HUES6 (cell line): ENCODE data around the gene OTOF.
A peak's percentile ranks its signal among the peaks of the same experiment; 100 is the strongest.

Experiments used
- H3K27ac ChIP-seq: 2 replicates; pipeline ENCODE4 v1.7.0; 2013; ENCODE audit warnings: low read depth, mild to moderate bottlenecking, low read length, inconsistent platforms
- H3K27me3 ChIP-seq: 2 replicates; pipeline ENCODE4 v1.6.1; 2013; ENCODE audit warnings: low read length; ENCODE audit not compliant: control insufficient read depth, insufficient read depth
- H3K36me3 ChIP-seq: 2 replicates; pipeline ENCODE4 v1.6.1; 2013; ENCODE audit warnings: low read length; ENCODE audit not compliant: control insufficient read depth, insufficient read depth
- H3K4me1 ChIP-seq: 2 replicates; pipeline ENCODE4 v1.6.1; 2013; ENCODE audit warnings: low read length; ENCODE audit not compliant: control insufficient read depth, insufficient read depth
- H3K4me3 ChIP-seq: 2 replicates; pipeline ENCODE4 v1.5.1; 2013; ENCODE audit warnings: low read depth, low read length
- H3K9ac ChIP-seq: one replicate; pipeline ENCODE4 v1.6.1; 2013; ENCODE audit warnings: mild to moderate bottlenecking, low read length
- H3K9me3 ChIP-seq: 2 replicates; pipeline ENCODE4 v1.6.1; 2013; ENCODE audit warnings: low read depth, low read length; ENCODE audit not compliant: control insufficient read depth, insufficient read depth

The OTOF gene

GRCh38 chr2:26465266-26465925, 12.5 kb downstream of the OTOF start:
- H3K27me3 ChIP-seq, result no peaks in the 10 kb centered on the region
- H3K4me3 ChIP-seq, result no peak overlapping the region
- no peak overlapping the region for H3K9ac ChIP-seq
- H3K27ac ChIP-seq, result no peak overlapping the region
- no peaks in the 10 kb centered on the region for H3K36me3 ChIP-seq
- peaks cover 19% of the 10 kb centered on the region; the same call in 1 of the 2 replicates for H3K4me1 ChIP-seq
- peaks cover 3% of the 10 kb centered on the region; the same call in 1 of the 2 replicates for H3K9me3 ChIP-seq

- Histone ChIP-seq H3K9me3 (peaks cover 3% of the 10 kb centered on the region; the same call in 1 of the 2 replicates), H3K36me3 (no peaks in the 10 kb centered on the region), H3K9ac (no peak overlapping the region), H3K4me3 (no peak overlapping the region), H3K27ac (no peak overlapping the region), H3K27me3 (no peaks in the 10 kb centered on the region), H3K4me1 (peaks cover 19% of the 10 kb centered on the region; the same call in 1 of the 2 replicates)
Measured at GRCh38 chr2:26464390-26465265, 13.3 kb downstream of the OTOF start.

- Histone ChIP-seq H3K9ac (peak overlapping the region; percentile 30), H3K9me3 (no peaks in the 10 kb centered on the region), H3K27ac (peak overlapping the region; percentile 15; the same call in 1 of the 2 replicates), H3K4me3 (no peak overlapping the region), H3K4me1 (peaks cover 19% of the 10 kb centered on the region; the same call in 1 of the 2 replicates), H3K36me3 (no peaks in the 10 kb centered on the region), H3K27me3 (no peaks in the 10 kb centered on the region)
Measured at GRCh38 chr2:26463244-26464192, 14.4 kb downstream of the OTOF start.

GRCh38 chr2:26462511-26463243, 15.2 kb downstream of the OTOF start:
- H3K27me3 ChIP-seq, result no peaks in the 10 kb centered on the region
- peak overlapping the region; percentile 30 for H3K9ac ChIP-seq
- H3K4me1 ChIP-seq, result peaks cover 19% of the 10 kb centered on the region; the same call in 1 of the 2 replicates
- H3K4me3 ChIP-seq, result no peak overlapping the region
- H3K36me3 ChIP-seq, result no peaks in the 10 kb centered on the region
- H3K27ac ChIP-seq, result no peak overlapping the region
- H3K9me3 ChIP-seq, result no peaks in the 10 kb centered on the region

GRCh38 chr2:26462100-26462499, 15.8 kb downstream of the OTOF start:
- no peak overlapping the region for H3K9ac ChIP-seq
- no peaks in the 10 kb centered on the region for H3K27me3 ChIP-seq
- no peak overlapping the region for H3K27ac ChIP-seq
- H3K4me3 ChIP-seq, result no peak overlapping the region
- H3K4me1 ChIP-seq, result peaks cover 21% of the 10 kb centered on the region; the same call in 1 of the 2 replicates
- H3K9me3 ChIP-seq, result no peaks in the 10 kb centered on the region
- no peaks in the 10 kb centered on the region for H3K36me3 ChIP-seq

GRCh38 chr2:26461601-26462023, 16.3 kb downstream of the OTOF start:
- Histone ChIP-seq H3K27ac (no peak overlapping the region), H3K9ac (no peak overlapping the region), H3K27me3 (no peaks in the 10 kb centered on the region), H3K36me3 (no peaks in the 10 kb centered on the region), H3K4me3 (no peak overlapping the region), H3K4me1 (peaks cover 23% of the 10 kb centered on the region; the same call in 1 of the 2 replicates), H3K9me3 (no peaks in the 10 kb centered on the region)

- H3K27me3 ChIP-seq, result no peaks in the 10 kb centered on the region
- peaks cover 23% of the 10 kb centered on the region; the same call in 1 of the 2 replicates for H3K4me1 ChIP-seq
- no peaks in the 10 kb centered on the region for H3K36me3 ChIP-seq
- no peak overlapping the region for H3K4me3 ChIP-seq
- H3K9me3 ChIP-seq, result no peaks in the 10 kb centered on the region
- H3K27ac ChIP-seq, result no peak overlapping the region
- no peak overlapping the region for H3K9ac ChIP-seq
Measured at GRCh38 chr2:26460613-26461031, 17.3 kb downstream of the OTOF start.

GRCh38 chr2:26459991-26460612, 17.8 kb downstream of the OTOF start:
- Histone ChIP-seq H3K9me3 (no peaks in the 10 kb centered on the region), H3K4me1 (peaks cover 23% of the 10 kb centered on the region; the same call in 1 of the 2 replicates), H3K4me3 (no peak overlapping the region)

GRCh38 chr2:26458365-26459042, 19.4 kb downstream of the OTOF start:
- no peak overlapping the region for H3K27ac ChIP-seq
- H3K9me3 ChIP-seq, result no peaks in the 10 kb centered on the region

More at GRCh38 chr2:26459991-26460612, 17.8 kb downstream of the OTOF start:
- no peak overlapping the region for H3K9ac ChIP-seq
- H3K36me3 ChIP-seq, result no peaks in the 10 kb centered on the region
- H3K27ac ChIP-seq, result no peak overlapping the region
- H3K27me3 ChIP-seq, result no peaks in the 10 kb centered on the region

More at GRCh38 chr2:26458365-26459042, 19.4 kb downstream of the OTOF start:
- no peaks in the 10 kb centered on the region for H3K36me3 ChIP-seq
- peaks cover 14% of the 10 kb centered on the region; the same call in 1 of the 2 replicates for H3K4me1 ChIP-seq
- H3K27me3 ChIP-seq, result no peaks in the 10 kb centered on the region
- H3K4me3 ChIP-seq, result no peak overlapping the region
- no peak overlapping the region for H3K9ac ChIP-seq
